Colonic mucosa (tissue), 4 donors: ENCODE measurements around the gene CORO2B. TPM values are rescaled to one million over a fixed set of nuclear protein-coding genes. Genes with fewer than 3 reads are reported as not detected.

Experiments
- DNase-seq: peaks from one replicate; pipeline ENCODE4 v3.0.0-alpha.2; 2020
- H3K27ac ChIP-seq: fragments of 200-600 bp; one replicate; pipeline ENCODE4 v1.8.0; 2021
- H3K27me3 ChIP-seq: fragments of 200-600 bp; one replicate; pipeline ENCODE4 v1.8.0; 2021
- H3K36me3 ChIP-seq: fragments of 200-600 bp; one replicate; pipeline ENCODE4 v1.8.0; 2021
- H3K4me1 ChIP-seq: fragments of 200-600 bp; one replicate; pipeline ENCODE4 v1.8.0; 2021; ENCODE audit warnings: mild to moderate bottlenecking
- H3K4me3 ChIP-seq: fragments of 200-600 bp; one replicate; pipeline ENCODE4 v1.8.0; 2021
- H3K9ac ChIP-seq, 2 donors: one replicate each; pipeline ENCODE4 v1.7.0; 2013; ENCODE audit warnings: control low read depth in 2 of 2, low read depth in 2 of 2, low read length in 2 of 2
- H3K9me3 ChIP-seq: fragments of 200-600 bp; one replicate; pipeline ENCODE4 v1.8.0; 2021
- CTCF ChIP-seq: fragments of 200-600 bp; IDR thresholded peaks from one replicate; pipeline ENCODE4 v1.8.0; 2022; ENCODE audit warnings: antibody characterized with exemption, mild to moderate bottlenecking
- intact Hi-C: fragments of 100-400 bp; cut with DNase I; formaldehyde crosslinking; loops from one replicate; pipeline ENCODE4 v1.14.1; 2022
- total RNA-seq, 2 donors: library from RNA; stranded (reverse); fragmentation: NEBNext Ultra II Directional in 1 of 2; extraction: Animal tissue kit (Norgen Biotek cat#: 25700) in 1 of 2; gene quantifications; one replicate each; pipeline ENCODE4 v1.2.1, GENCODE V29; 2021
- donor health status: healthy.
- donor health status: DM: no; HTN: no; CAD: no.
- donor health status: DM: no; HTN: no; CAD: no.

The CORO2B gene
- total RNA-seq, 2 donors from 2014 or later: 0.77 to 1.2 TPM

- DNase-seq: peak; percentile 35
- Histone ChIP-seq H3K27ac (no peak overlapping the region), H3K9ac (peak overlapping the region in 1 of 2 donors; percentile 24), H3K4me3 (no peak overlapping the region), H3K27me3 (no peaks in the 10 kb centered on the region), H3K9me3 (no peaks in the 10 kb centered on the region), H3K4me1 (no peaks in the 10 kb centered on the region), H3K36me3 (no peaks in the 10 kb centered on the region)
- TF ChIP-seq CTCF: no peak
- intact Hi-C loops: no loop called here
Measured at GRCh38 chr15:68704496-68705021, 125.8 kb downstream of the CORO2B start.

- no peak for TF ChIP-seq CTCF
- H3K4me3 ChIP-seq: no peak overlapping the region
- H3K27me3 ChIP-seq: no peaks in the 10 kb centered on the region
- intact Hi-C loops: no loop called here
- no peaks in the 10 kb centered on the region for H3K36me3 ChIP-seq
- H3K4me1 ChIP-seq: no peaks in the 10 kb centered on the region
- no peak overlapping the region for H3K27ac ChIP-seq
- H3K9me3 ChIP-seq: no peaks in the 10 kb centered on the region
- H3K9ac ChIP-seq: no peak overlapping the region
- DNase-seq: no peak
Measured at GRCh38 chr15:68706256-68706655, 127.5 kb downstream of the CORO2B start.

- Histone ChIP-seq H3K27me3 (no peaks in the 10 kb centered on the region), H3K9ac (no peak overlapping the region), H3K4me3 (no peak overlapping the region), H3K9me3 (no peaks in the 10 kb centered on the region), H3K4me1 (no peaks in the 10 kb centered on the region), H3K27ac (no peak overlapping the region), H3K36me3 (no peaks in the 10 kb centered on the region)
- no peak for DNase-seq
- intact Hi-C loops: no loop called here
- no peak for TF ChIP-seq CTCF
Measured at GRCh38 chr15:68706931-68707330, 128.1 kb downstream of the CORO2B start.

- no peak overlapping the region for H3K9ac ChIP-seq
- no peak overlapping the region for H3K4me3 ChIP-seq
- H3K36me3 ChIP-seq: no peaks in the 10 kb centered on the region
- intact Hi-C loops: no loop called here
- H3K9me3 ChIP-seq: no peaks in the 10 kb centered on the region
- H3K27me3 ChIP-seq: no peaks in the 10 kb centered on the region
- no peaks in the 10 kb centered on the region for H3K4me1 ChIP-seq
- no peak for TF ChIP-seq CTCF
- DNase-seq: no peak
- no peak overlapping the region for H3K27ac ChIP-seq
Measured at GRCh38 chr15:68707386-68707785, 128.6 kb downstream of the CORO2B start.

GRCh38 chr15:68709876-68710275 is 131.1 kb downstream of the CORO2B start:
- no peak overlapping the region for H3K4me3 ChIP-seq

More at GRCh38 chr15:68709876-68710275, 131.1 kb downstream of the CORO2B start:
- no peak overlapping the region for H3K9ac ChIP-seq
- H3K27me3 ChIP-seq: no peaks in the 10 kb centered on the region
- no peaks in the 10 kb centered on the region for H3K9me3 ChIP-seq
- no peaks in the 10 kb centered on the region for H3K4me1 ChIP-seq
- intact Hi-C loops: no loop called here
- H3K27ac ChIP-seq: no peak overlapping the region
- H3K36me3 ChIP-seq: no peaks in the 10 kb centered on the region
- no peak for TF ChIP-seq CTCF
- no peak for DNase-seq
